Muscle of arm (tissue), 12 donors: ENCODE results near the gene STK11IP. TPM values are rescaled to one million over a fixed set of nuclear protein-coding genes. Genes with fewer than 3 reads are reported as not detected.

Experiments
- DNase-seq: peaks from one replicate; pipeline ENCODE4 v3.0.0-alpha.2; 2013
- polyA plus RNA-seq, 12 donors: library from polyadenylated mRNA; unstranded; fragments of 120-200 nt; gene quantifications; one replicate each; pipeline ENCODE4 v1.2.1, GENCODE V29; 2013; ENCODE audit not compliant: insufficient read length in 12 of 12

Gene STK11IP
- polyA plus RNA-seq, 12 donors = 10.8 to 22.0 (median 14.2) TPM; not detected in 1

DNA sequence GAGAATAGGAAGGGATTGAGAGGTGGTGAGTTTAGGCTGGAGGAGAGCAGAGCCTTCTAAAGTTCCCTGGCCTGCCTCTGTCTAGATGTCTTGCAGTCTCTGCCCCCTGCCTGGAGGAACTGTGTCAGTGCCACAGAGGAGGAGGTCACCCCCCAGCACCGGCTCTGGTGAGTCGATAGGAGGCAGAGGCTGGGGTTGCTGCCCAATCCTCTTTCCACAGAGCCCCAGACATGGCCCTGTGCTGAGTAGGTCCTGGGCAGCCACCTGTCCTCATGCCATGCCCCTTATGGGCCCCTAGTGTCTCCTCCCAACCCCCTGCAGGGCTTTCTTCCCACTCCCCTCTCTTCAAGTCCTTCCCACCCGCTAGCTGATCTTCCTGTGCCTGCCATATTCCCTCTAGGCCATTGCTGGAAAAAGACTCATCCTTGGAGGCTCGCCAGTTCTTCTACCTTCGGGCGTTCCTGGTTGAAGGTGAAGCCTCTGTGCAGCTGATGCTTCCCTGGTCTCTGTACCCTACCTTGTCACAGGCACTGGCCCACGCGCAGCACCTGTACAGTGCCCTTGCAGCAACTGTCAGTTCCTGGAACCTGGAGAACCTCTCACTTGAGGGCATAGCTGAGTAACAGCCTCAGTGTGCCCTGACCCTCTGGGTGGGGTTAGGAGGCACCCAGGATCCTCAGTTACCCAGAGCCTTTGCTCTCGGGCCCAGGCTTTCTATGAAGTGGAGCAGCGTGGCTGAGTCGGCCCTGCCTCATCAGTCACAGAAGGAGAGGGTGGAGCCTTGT is 16.6 kb downstream of the STK11IP start:
- DNase-seq = no peak

DNA sequence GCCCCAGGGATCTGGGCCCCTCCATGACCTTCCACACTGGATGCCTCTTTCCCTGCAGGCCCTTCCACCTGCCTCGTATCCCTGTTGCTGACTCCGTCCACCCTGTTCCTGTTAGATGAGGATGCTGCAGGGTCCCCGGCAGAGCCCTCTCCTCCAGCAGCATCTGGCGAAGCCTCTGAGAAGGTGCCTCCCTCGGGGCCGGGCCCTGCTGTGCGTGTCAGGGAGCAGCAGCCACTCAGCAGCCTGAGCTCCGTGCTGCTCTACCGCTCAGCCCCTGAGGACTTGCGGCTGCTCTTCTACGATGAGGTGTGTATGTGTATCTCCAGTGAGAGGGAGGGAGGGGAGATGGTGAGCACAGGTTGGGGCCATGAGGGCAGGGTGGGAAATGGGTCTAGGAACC is 17.4 kb downstream of the STK11IP start:
- DNase-seq = no peak

DNA sequence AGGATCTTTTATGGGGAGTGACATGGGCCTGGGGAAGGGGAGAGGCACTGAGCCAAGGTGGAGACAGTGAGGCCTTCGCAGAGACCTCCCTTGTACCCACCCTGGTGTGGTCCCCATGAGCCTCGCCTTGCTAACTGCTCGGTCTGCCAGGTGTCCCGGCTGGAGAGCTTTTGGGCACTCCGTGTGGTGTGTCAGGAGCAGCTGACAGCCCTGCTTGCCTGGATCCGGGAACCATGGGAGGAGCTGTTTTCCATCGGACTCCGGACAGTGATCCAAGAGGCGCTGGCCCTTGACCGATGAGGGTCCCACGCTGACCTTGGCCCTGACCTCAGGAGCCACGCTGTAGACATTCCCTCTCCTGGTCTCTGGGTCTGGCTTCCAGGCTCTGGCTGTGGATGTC is 18.2 kb downstream of the STK11IP start:
- DNase-seq = no peak

DNA sequence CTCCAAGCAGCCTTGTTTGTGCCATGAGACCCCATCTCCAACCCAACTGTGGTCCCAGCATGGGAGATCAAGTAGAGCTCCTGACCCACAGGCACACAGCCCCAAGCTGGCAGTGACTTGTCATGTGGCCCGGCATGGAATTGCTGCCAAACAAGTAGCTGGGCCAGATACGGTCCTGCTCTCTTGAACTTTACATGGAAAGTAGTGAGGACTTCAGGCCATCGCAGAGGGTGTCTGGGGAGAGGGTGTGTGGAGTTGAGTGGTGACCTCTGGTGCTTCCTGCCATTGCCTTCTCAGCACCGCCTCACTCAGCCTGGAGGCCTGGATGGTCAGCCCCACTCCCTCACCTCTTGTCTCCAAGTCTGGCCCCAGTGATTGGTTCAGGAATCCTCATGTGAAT is 18.9 kb downstream of the STK11IP start:
- no peak for DNase-seq

DNA sequence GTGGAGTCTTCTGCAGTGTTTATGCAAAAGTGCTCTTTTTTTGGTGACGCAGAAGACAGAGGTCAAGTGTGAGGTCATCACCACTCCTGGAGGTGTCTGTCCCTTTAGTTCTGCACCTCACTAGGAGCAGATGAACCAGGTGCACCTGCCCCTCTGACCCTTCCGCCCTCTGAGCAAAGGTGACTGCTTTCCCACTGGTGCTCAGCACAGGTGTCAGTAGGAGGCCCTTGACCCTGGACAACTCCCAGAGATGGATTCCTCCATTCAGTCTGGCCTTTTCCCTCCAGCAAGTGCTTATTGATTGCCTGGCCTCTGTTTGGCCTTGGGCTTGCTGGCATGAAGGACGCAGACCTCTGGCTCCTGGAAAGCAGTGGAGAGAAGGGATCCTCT is 21.1 kb downstream of the STK11IP start:
- DNase-seq = no peak

DNA sequence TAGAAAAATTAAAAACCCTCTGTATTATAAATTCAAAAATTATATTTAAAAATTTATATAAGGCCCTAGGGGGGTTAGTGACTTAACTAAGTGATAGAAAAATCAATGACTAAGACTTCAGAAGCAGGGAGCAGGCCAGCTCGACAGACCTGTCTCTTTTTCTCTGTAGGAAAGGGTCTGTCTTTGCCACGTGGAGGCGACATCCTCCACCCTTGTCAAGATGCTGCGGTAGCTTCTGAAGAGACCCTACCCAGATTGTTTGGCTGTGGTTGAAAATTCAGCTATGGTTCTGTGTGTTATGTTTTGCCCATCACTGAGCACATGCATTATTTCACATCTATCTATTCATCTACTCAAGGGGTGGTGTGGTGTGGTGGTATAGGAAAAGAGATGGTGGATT is 21.6 kb downstream of the STK11IP start:
- no peak for DNase-seq

DNA sequence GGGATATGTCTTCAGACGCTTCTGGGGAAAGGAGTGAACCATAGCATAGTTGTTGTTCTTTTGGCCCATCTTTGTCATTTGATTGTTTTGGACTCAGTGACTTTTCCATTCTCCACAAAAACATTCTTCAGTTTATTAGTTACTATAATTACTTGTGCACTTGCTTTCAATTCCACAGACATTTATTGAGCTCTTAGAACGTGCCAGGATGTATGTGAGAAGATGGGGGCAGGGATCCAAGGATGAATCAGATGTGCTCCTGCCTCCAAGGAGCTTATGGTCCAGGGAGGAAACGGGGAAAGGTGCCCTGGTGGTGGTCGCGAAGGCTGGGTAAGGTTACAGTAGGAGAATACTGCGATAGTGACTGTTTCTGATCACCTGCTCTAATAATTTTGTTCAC is 22.9 kb downstream of the STK11IP start:
- DNase-seq = no peak

DNA sequence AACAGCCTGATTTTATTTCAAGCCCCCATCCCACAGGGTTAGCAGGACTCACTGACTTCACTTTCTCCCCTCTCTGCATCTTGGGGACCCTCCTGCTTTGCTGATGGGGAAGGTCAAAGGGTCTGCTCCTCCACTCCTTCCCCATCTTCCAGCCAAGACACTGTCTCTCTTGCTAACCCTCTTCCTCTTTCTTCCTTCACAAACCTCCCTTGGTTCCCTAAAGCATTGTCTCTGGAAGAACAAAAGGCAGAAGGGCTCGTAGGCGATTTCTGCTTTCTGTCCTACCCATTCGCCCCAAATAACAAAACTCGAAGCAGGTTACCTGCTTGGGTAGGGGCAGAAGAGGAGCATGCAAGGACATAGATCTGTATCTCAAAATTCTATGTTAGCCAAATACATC is 24.3 kb downstream of the STK11IP start:
- no peak for DNase-seq

DNA sequence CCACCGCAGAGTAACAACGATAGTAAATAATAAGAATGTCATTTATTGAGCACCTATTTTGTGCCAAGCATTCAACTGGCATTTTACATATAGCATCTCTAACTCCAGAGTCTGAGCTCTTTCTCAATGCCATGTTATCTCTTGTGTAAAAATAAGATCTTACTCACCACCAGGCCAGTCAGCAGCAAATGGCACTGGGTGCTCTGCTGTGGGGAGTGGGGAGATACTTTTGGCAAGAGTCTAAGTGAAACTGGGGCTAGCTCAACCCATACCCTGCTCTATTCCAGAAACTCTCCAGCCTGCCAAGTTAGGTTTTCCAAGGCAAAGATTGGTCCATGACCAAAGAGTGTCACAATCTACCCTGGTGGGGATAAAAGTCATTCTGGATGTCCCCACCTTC is 24.8 kb downstream of the STK11IP start:
- no peak for DNase-seq

DNA sequence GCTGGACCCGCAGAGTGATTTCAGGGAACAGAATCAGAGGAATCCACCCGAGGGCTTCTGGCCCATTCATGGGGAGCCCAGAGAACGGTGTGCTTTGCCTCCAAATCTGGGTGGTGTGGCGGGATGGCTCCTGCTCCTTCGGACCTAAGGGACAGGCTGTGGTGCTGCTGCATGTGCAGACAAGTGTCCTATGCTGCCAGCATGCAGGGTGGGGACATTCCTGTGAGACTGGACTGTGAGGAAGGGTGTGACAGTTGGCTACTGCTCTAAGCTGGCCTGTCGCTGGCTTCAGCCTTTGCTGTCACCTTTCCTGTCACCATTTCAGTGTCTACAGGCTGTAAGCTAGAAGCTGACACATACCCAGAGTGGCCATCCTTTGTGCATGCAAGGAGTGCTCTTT is 26.9 kb downstream of the STK11IP start:
- DNase-seq = no peak

DNA sequence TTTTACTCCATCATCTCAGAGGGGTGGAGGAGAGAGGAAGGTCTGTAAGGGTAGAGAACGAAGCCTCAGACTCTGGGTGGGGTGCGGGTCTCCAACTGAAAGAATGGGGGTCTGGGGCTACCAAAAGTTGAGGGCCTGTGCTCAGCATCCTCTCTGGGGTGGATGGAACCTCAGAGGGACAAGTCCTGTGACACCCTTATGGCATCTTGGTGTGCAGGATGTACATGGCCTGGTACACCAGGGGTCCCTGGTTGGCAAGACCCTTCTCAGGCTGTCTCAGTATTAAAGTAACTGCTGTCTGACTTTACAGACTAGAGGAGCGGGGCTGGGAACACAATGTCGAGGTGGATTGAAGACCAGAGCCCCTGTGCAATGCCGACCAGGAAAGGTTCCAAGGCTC is 27.5 kb downstream of the STK11IP start:
- DNase-seq = no peak

DNA sequence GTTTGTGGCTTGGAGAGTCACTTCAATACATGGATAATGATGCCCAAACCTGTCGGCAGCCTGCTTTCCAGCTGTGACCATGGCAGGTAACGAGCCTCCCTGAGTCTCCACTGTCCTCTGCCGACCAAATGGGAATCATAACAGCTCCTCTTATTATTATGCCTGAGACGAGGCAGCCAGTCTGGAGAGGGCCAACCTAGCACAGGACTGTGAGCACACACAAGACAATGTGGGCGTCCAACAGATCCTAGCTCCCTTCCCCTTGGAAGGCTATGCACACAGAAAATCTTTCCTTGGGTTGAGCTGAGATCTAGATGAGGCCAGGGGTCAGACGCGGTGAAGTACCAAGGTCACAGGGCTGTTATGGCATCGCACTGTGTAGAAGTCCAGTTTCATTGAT is 28.9 kb downstream of the STK11IP start:
- DNase-seq = no peak

DNA sequence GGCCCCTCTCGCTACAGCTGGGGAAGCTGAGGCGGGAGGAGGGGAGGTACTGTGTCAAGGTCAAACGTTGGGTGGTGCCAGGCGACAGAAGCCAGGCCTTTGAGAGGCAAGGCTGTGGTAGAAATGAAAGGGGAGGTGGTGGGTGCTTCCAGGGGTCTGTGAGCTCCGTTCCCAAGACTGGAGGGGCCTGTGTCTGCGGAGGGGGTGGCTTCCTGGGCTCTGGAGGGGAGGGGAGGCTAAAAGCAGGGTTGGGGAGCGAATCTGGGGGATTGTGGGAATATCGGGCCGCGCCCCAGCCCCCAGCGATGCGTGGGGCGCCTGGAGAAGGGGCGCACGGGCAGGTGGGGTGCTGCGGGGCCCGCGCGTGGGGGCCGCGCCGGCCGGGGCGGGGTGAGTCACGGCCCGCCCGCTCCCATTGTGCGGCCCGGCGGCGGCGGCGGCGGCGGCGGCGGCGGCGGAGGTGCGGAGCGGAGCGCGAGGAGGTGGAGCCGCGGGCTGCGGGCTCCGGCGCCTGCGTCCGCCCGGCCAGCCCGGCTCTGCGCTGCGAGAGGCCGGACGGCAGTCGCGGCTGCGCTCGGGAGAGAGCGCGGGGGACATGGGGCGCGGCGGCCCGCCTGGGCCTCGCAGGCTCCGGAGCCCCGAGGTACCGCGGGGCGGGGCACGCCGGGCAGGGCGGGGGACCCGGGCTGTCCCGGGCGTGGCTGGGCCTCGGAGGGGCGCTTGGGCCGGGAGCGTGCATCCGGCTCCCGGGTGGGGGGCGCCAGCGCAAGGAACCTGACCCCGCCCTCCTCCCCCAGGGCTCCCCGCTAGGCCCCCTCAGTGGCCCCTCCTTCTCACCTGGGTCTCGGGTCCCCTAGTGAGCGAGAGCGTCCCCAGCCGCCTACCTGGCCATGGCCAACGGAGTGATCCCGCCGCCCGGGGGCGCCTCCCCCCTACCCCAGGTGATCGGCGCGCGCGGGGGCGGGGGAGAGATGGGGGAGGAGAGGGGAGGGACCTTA is 29.7 kb downstream of the STK11IP start, which contains the start of gene SLC4A3:
SLC4A3 (plus strand) TSS at position 528 of the 998 bp plus-strand sequence; CDS start at position 891, 363 bp downstream.
- no peak for DNase-seq

DNA sequence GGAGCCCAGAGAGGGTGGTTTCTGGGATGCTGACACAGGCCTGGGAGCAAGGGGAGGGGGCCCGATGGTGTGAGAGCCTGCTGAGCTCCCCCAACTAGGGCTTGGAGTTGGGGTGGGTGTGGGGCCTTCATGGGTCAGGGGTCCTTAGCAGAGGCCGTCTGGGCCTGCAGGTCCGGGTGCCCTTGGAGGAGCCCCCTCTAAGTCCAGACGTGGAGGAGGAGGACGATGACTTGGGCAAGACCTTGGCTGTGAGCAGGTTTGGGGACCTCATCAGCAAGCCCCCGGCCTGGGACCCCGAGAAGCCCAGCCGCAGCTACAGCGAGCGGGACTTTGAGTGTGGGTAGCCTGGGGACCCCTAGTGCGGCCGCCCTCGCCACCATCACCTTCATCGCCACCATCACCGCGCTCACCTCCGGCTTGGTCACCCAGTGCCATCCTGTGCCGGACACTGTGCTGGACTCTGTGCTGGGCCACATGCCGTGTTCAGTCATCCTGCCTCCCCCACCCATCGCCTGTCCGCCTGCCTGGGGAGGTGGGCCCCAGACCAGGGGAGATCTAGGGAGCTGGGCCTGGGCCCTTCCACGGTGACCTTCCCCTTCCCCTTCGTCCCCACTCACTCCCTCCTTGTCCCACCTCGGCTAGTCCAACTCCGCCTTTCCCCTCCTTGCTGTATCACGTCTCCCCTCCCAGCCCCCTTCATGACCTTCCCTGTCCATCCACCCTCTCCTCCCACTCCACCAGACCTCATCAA is 30.8 kb downstream of the STK11IP start:
- no peak for DNase-seq

DNA sequence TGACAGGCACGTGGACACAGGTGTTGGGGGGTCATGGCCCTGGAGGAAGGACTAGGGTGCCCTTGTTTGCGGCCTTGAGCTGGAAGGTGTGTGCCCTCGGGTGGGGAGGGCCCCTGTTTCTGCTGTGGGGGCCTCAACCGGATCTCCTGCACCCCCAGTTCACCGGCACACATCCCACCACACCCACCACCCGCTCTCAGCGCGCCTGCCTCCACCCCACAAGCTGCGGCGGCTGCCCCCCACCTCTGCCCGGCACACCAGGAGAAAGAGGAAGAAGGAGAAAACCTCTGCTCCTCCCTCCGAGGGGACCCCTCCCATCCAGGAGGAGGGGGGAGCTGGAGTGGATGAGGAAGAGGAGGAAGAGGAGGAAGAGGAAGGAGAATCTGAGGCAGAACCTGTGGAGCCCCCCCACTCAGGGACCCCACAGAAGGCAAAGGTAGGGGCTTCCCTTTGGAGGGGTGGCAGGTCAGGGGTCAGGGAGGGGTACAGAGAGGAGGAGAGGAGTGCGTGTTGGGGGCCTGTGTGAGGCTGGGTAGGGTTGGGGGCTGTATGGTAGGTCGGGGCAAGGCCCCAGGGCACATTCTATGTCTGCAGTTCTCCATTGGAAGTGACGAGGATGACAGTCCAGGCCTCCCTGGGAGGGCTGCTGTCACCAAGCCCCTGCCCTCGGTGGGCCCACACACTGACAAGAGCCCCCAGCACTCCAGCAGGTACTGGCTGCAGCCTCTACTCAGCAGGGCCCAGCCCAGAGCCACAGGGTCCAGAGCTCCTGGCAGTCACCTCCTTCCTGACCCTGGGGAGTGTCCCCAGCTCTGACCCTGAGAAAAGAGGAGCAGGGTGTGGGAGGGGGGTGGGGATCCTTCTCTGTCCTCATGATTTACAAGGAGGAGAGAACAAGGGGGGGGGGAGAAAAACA is 31.6 kb downstream of the STK11IP start:
- no peak for DNase-seq

DNA sequence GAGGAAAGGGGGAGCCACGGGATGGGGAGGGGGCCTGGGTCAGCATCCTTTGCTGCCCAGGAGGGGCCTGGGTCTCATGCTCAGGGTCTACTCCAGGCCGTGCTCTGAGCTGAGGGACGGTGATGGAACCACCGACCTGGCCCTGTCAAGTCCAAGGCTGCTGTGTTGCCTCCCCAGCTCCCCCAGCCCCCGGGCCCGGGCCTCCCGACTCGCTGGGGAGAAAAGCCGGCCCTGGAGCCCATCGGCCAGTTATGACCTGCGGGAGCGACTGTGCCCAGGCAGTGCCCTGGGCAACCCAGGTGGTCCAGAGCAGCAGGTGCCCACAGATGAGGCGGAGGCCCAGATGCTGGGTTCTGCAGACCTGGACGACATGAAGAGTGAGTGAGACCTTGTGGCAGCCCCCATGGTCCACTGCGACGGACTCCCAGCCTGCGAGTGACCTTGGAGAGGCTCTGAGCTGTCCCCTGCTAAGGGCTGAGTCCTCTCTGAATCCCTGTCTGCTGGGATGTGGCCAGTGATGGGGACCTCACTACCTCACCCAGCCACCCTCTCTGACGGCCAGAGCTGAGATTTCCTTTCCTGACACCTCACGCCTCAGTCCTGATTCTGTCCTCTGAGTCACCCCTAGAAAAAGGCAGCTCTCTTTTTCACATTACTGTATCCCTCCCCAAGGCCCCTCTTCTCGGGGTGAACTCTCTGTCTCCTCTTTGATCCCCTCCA is 32.5 kb downstream of the STK11IP start:
- DNase-seq = no peak

DNA sequence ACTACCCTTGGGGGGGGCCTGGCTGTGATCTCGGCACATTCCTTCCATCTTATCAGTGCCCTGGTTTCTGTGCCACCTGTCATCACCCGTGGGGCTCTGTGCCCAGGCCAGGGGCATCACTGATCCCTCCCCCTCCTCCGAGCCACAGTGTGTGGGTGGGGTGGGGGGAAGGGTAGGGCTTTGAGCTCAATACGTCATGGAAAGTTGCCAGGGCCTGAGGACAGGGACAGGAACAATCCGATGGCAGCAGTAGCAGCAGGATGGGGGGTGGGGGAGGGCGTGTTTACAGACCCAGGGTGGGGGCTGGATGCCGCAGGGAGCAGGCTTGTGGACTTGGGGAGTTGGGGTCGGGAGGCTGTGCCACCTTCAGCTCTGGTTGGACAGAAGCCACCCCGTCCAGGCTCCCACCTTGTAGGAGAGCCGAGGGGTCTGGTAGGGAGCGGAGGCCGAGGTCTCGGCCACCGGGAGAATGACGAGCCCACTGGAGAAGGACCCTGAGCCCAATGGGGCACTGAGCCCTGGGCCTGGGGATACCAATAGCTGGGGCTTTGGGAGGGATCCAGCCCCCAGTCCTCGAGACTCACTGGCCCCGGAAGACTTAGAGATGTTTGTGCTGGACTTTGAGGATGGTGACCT is 33.2 kb downstream of the STK11IP start:
- no peak for DNase-seq

DNA sequence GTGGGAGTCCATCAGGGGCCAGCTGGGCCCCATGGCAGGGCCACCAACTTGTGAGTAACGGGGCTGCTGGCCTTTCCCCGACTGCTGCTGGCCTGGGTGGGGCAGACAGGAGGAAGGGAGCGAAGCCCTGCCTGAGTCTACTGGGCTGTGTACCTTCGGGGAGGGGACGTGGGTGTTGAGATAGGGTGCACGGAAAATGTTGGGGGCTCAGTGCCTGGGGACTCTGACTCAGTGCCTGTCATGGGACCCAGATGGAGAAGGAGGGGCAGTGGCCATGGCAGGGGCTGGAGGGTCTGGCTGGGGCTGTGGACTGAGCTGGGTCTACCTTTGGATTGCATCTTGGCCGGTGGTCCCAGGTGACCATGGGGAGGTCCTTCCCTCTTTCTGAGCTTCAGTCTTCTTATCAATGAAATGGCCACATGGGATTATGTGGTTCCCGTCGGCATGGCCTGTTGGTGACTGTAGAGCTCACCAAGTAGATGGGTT is 33.8 kb downstream of the STK11IP start:
- no peak for DNase-seq
